CD4-positive, CD25-positive, alpha-beta regulatory T cell (primary cell): ENCODE results near the gene SPECC1. TPM values are rescaled to one million over a fixed set of nuclear protein-coding genes. Genes with fewer than 3 reads are reported as not detected.

Experiments used
- ATAC-seq, 2 donors: fragments of 150-1000 bp; cut with Tn5 transposase; one replicate each; pipeline ENCODE4 v1.10.0; 2021; ENCODE audit warnings: low read depth in 2 of 2, moderate number of reproducible peaks in 2 of 2, moderate library complexity in 1 of 2
- DNase-seq, 3 donors: peaks; one replicate each; pipeline versions ENCODE4 v3.0.0 to v3.0.0-alpha.2; 2012 to 2022; ENCODE audit warnings: mixed read lengths in 1 of 3
- H3K27ac ChIP-seq: one replicate; pipeline ENCODE4 v1.7.0; 2013; ENCODE audit warnings: mild to moderate bottlenecking, low read length; ENCODE audit not compliant: insufficient read depth, poor library complexity, severe bottlenecking
- H3K27me3 ChIP-seq: one replicate; pipeline ENCODE4 v1.7.0; 2013; ENCODE audit warnings: low read length; ENCODE audit not compliant: control insufficient read depth, insufficient read depth
- H3K36me3 ChIP-seq: one replicate; pipeline ENCODE4 v1.7.0; 2013; ENCODE audit warnings: mild to moderate bottlenecking, low read length, moderate library complexity; ENCODE audit not compliant: control insufficient read depth, insufficient read depth
- H3K4me1 ChIP-seq: 2 replicates; pipeline ENCODE4 v1.7.0; 2013; ENCODE audit warnings: mild to moderate bottlenecking, low read length; ENCODE audit not compliant: insufficient read depth, control insufficient read depth, poor library complexity, severe bottlenecking
- H3K4me3 ChIP-seq: one replicate; pipeline ENCODE4 v1.7.0; 2013; ENCODE audit warnings: low read depth, mild to moderate bottlenecking, low read length, moderate library complexity
- H3K9me3 ChIP-seq, 2 experiments: 1 replicate in 1 of 2; 2 replicates in 1 of 2; pipeline ENCODE4 v1.7.0; 2013; ENCODE audit warnings: low read length in 2 of 2, mild to moderate bottlenecking in 1 of 2, moderate library complexity in 1 of 2; ENCODE audit not compliant: control insufficient read depth in 2 of 2
- H3K27ac Mint-ChIP-seq, 3 donors: one replicate each; pipeline ENCODE4 v1.8.0; 2020 to 2022; ENCODE audit warnings: mild to moderate bottlenecking in 3 of 3, mixed read lengths in 3 of 3, moderate library complexity in 2 of 3
- H3K27me3 Mint-ChIP-seq: one replicate; pipeline ENCODE4 v1.8.0; 2022; ENCODE audit warnings: mild to moderate bottlenecking, mixed read lengths
- H3K36me3 Mint-ChIP-seq: one replicate; pipeline ENCODE4 v1.8.0; 2020; ENCODE audit warnings: mixed read lengths
- H3K4me1 Mint-ChIP-seq, 4 donors: one replicate each; pipeline ENCODE4 v1.8.0; 2020 to 2022; ENCODE audit warnings: mixed read lengths in 4 of 4, mild to moderate bottlenecking in 1 of 4
- H3K4me3 Mint-ChIP-seq, 4 donors: one replicate each; pipeline ENCODE4 v1.8.0; 2020 to 2022; ENCODE audit warnings: mild to moderate bottlenecking in 4 of 4, mixed read lengths in 4 of 4, moderate library complexity in 3 of 4
- H3K9me3 Mint-ChIP-seq, 7 donors: one replicate each; pipeline ENCODE4 v1.8.0; 2020 to 2022; ENCODE audit warnings: mixed read lengths in 7 of 7, mild to moderate bottlenecking in 3 of 7, moderate library complexity in 2 of 7
- polyA plus RNA-seq, 4 donors: library from polyadenylated mRNA; unstranded; fragments of 300-500 nt; fragmentation: Illumina TruSeq; gene quantifications; one replicate each; pipeline ENCODE4 v1.2.3, GENCODE V29; 2021
- total RNA-seq: library from RNA; stranded (reverse); gene quantifications from one replicate; pipeline ENCODE4 v1.2.3, GENCODE V29; 2022

Gene SPECC1
- total and polyA plus RNA-seq, 5 donors from 2014 or later, result 0.62 to 6.5 (median 1.2) TPM

DNA sequence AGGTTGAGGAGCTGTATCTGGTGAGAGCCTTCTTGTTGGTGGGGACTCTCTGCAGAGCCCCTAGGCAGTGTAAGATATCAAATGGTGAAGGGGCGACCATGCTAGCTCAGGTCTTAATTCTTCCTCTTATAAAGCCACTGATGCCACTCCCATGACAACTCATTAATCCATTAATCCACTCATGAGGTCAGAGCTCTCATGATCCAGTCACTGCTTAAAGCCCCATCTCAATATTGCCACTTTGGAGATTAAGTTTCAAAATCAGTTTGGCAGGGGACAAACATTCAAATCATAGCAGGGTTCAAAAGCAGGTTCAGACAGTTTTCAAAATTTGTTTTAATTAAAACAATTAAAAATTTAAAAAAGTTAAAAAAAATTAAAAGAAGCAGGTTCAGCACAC, 13.1 kb upstream of the SPECC1 start:
- no peak for DNase-seq
- Mint-ChIP-seq H3K4me3 (no peak overlapping the region), H3K4me1 (peaks cover 0 to 7% (median 4%) of the 10 kb centered on the region in 4 donors), H3K9me3 (no peaks in the 10 kb centered on the region), H3K27me3 (peaks cover 57% of the 10 kb centered on the region), H3K27ac (no peak overlapping the region), H3K36me3 (no peaks in the 10 kb centered on the region)
- no peak for ATAC-seq
- no peaks in the 10 kb centered on the region for H3K36me3 ChIP-seq
- no peaks in the 10 kb centered on the region for H3K9me3 ChIP-seq
- no peak overlapping the region for H3K4me3 ChIP-seq
- H3K27me3 ChIP-seq, result no peaks in the 10 kb centered on the region
- peaks cover 4% of the 10 kb centered on the region for H3K4me1 ChIP-seq
- H3K27ac ChIP-seq, result no peak overlapping the region

DNA sequence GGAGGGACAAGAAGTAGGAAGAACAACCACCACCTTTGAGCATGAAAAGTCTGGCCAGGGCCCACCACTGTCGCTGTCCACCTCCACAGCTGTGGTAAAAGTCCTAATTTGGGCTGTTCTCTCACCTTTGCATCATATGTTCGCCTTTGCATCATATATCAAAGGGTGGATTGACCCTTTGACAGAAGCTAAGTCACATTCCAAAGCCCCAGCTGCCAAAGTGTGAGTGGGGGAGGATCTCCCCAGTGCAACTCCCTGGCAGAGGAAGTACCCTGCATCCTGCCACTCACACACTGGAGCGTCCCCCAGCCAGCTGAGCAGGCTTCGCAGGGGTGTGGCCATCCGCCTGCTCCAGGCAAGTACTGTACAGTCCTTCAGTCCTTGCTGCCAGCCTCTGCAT, 12.7 kb upstream of the SPECC1 start:
- Histone ChIP-seq H3K27me3 (no peaks in the 10 kb centered on the region), H3K4me3 (no peak overlapping the region), H3K9me3 (no peaks in the 10 kb centered on the region), H3K27ac (no peak overlapping the region), H3K4me1 (peaks cover 4% of the 10 kb centered on the region), H3K36me3 (no peaks in the 10 kb centered on the region)
- Mint-ChIP-seq H3K9me3 (no peaks in the 10 kb centered on the region), H3K27ac (no peak overlapping the region), H3K4me3 (no peak overlapping the region), H3K4me1 (peaks cover 0 to 7% (median 4%) of the 10 kb centered on the region in 4 donors), H3K27me3 (peaks cover 53% of the 10 kb centered on the region), H3K36me3 (no peaks in the 10 kb centered on the region)
- ATAC-seq (no peak), DNase-seq (no peak)

DNA sequence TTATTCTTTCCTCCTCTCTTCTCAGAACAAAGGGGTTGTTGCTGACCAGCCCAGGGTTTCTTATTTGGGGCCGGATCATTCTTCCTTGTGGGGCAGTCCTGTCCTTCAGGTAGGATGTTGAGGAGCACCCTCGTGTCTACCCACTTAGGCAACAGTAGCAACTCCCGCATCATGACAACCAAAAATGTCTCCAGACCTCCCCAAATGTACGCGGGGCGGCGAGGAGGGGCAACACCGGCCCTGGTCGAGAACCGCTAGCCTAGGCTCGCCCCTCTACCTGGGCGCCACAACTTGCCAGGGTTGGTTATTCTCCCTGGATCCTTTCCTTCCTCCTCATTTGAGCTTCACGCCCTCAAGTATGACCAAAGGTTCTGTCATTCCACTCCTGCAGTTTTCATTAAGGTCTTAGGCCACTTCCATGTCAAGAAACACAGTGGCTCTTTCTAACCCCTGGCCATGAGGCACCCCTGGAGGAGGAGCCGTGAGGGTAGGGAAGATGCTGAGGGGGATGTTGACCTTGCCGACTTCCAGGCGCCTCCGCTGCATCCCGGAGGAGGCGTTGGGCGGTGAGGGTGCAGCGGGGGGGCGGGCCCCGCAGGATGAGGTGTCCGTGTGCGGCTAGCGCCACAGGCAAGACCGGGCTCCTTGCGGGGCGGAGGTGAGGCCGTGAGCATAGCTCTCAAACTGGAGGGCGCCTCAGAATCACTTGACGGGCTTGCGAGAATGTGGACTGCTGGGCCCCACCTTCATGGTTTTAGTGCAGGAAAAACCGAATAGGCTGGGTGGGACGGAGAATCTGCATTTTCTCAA, 712 bp upstream of the SPECC1 start:
- ATAC-seq, result peak; percentile 3 to 12
- H3K27ac ChIP-seq, result no peak overlapping the region
- Mint-ChIP-seq H3K27me3 (peaks cover 75% of the 10 kb centered on the region), H3K4me3 (peak overlapping the region; percentile 83 to 92 (median 89)), H3K36me3 (no peaks in the 10 kb centered on the region), H3K4me1 (peaks cover 5 to 18% (median 10%) of the 10 kb centered on the region in 4 donors), H3K9me3 (peaks cover 0 to 4% (median 0%) of the 10 kb centered on the region in 7 donors), H3K27ac (peak overlapping the region in 2 of 3 donors; percentile 18 to 49)
- peaks cover 38% of the 10 kb centered on the region for H3K27me3 ChIP-seq
- peak overlapping the region; percentile 66 for H3K4me3 ChIP-seq
- peak in 2 of 3 donors; percentile 6 to 34 for DNase-seq
- no peaks in the 10 kb centered on the region for H3K36me3 ChIP-seq
- no peaks in the 10 kb centered on the region for H3K9me3 ChIP-seq
- H3K4me1 ChIP-seq, result peaks cover 18% of the 10 kb centered on the region

DNA sequence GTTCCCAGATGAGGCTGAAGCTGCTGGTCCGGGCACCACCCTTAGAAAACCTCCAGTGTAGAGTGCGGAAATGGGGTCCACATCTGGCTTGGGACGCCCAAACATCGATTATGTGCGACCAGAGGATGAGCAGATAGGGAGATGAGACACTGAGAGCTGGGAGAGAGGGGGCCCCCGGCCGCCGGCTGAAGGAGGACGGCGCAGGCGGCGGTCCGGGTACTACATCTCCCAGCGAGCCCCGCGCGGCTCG, 182 bp upstream of the SPECC1 start:
- Histone ChIP-seq H3K4me3 (peak overlapping the region; percentile 66), H3K27me3 (peaks cover 38% of the 10 kb centered on the region)
- H3K27me3 Mint-ChIP-seq, result peaks cover 80% of the 10 kb centered on the region

DNA sequence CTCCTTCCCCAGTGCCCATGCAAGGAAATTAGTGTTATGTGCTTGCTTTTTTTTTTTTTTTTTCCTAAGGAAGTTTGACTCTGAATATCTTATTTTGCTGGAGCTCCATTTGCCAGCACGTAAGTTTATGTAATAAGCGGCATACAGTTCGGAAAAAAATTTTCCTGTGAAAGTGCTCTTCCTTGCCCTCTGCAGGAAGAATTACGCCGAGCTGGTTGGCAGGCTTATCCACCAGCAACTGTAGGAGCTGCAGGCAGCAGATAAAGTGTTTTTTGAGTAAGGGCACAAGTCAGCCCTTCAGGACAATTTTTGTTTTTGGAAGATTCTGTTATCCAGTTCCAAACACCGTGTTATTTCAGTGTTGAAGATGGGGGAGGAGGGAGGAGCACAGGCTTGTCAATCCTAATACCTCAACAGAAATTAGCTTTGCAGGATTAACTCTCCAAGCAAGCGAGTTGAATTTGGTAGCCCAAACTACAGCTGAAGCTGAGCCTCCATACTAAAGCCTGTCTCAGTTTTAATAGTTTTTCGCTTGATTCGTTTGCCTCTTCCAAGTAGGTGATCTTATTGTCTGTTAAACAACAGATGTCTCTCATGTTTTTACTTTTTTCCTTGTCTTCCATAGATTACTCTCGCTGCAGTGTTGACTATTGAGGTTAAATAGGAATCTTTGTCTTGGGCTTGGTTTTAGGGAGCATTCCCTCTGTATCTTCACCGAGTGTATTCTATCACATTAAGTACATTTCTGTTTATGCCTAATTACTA, 1.1 kb downstream of the SPECC1 start:
- Mint-ChIP-seq H3K36me3 (no peaks in the 10 kb centered on the region), H3K4me1 (peaks cover 5 to 18% (median 10%) of the 10 kb centered on the region in 4 donors), H3K9me3 (peaks cover 0 to 4% (median 0%) of the 10 kb centered on the region in 7 donors), H3K4me3 (peak overlapping the region; percentile 81 to 91 (median 84)), H3K27ac (no peak overlapping the region), H3K27me3 (peaks cover 81% of the 10 kb centered on the region)
- H3K4me3 ChIP-seq, result peak overlapping the region; percentile 41
- peaks cover 18% of the 10 kb centered on the region for H3K4me1 ChIP-seq
- peaks cover 42% of the 10 kb centered on the region for H3K27me3 ChIP-seq
- H3K27ac ChIP-seq, result no peak overlapping the region
- ATAC-seq (no peak), DNase-seq (no peak)
- no peaks in the 10 kb centered on the region for H3K36me3 ChIP-seq
- no peaks in the 10 kb centered on the region for H3K9me3 ChIP-seq

More for the DNA sequence above, 182 bp upstream of the SPECC1 start:
- DNase-seq, result no peak
- Histone ChIP-seq H3K27ac (no peak overlapping the region), H3K4me1 (peaks cover 18% of the 10 kb centered on the region), H3K9me3 (no peaks in the 10 kb centered on the region), H3K36me3 (no peaks in the 10 kb centered on the region)
- peak overlapping the region in 1 of 3 donors; percentile 49 for H3K27ac Mint-ChIP-seq
- no peak for ATAC-seq
- H3K9me3 Mint-ChIP-seq, result peaks cover 0 to 4% (median 0%) of the 10 kb centered on the region in 7 donors
- H3K4me1 Mint-ChIP-seq, result peaks cover 5 to 18% (median 10%) of the 10 kb centered on the region in 4 donors
- H3K4me3 Mint-ChIP-seq, result peak overlapping the region; percentile 61 to 92 (median 86)
- H3K36me3 Mint-ChIP-seq, result no peaks in the 10 kb centered on the region

DNA sequence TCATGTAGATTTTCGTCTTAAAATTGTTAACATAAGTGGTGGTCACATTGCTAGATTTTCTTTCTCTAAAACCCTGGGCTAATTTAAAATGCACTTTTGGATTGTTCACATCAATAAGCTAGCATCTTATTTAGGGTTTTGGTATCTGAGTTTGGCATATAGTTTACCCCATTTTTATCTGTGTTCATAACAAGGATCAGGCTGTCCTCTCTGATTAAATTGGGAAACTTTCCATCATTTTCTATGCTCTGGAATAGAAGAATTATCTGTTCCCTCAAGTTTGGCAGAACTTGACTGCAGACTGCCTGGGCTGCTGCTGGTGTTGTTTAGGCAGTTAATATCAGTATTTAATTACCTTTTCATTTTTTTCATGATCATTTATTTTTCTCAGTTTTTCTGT, 1.8 kb downstream of the SPECC1 start:
- DNase-seq (no peak), ATAC-seq (no peak)
- peaks cover 5 to 18% (median 10%) of the 10 kb centered on the region in 4 donors for H3K4me1 Mint-ChIP-seq
- peak overlapping the region; percentile 81 to 91 (median 84) for H3K4me3 Mint-ChIP-seq
- H3K9me3 Mint-ChIP-seq, result peaks cover 0 to 4% (median 0%) of the 10 kb centered on the region in 7 donors
- Histone ChIP-seq H3K36me3 (no peaks in the 10 kb centered on the region), H3K27ac (no peak overlapping the region), H3K4me3 (no peak overlapping the region), H3K4me1 (peaks cover 18% of the 10 kb centered on the region), H3K9me3 (no peaks in the 10 kb centered on the region), H3K27me3 (peaks cover 42% of the 10 kb centered on the region)
- no peaks in the 10 kb centered on the region for H3K36me3 Mint-ChIP-seq
- no peak overlapping the region for H3K27ac Mint-ChIP-seq
- H3K27me3 Mint-ChIP-seq, result peaks cover 77% of the 10 kb centered on the region

DNA sequence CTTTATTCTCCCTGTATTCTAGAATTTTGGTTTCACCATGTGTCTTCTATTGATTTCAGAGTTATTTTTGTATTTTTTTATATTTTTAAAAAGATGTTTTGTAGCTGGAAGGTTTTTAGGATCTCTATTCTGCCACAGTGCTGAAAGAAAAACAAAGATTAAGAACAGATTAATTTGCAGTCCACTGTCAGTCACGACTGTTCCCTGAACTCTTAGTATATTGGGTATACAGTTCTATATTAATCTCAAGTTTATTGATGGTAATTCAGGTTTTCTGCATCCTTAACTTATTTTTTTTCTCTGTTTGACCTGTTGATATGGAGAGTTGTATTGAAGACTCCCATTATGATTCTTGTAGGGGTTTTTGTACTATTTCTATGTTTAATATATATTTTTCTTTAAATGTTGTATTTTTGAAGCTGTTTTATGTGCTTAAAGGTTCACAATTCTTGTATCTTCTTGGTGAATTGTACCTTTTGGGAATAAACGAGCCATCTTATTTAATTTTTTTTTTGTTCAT, 2.9 kb downstream of the SPECC1 start:
- ATAC-seq (no peak), DNase-seq (no peak)
- H3K4me3 Mint-ChIP-seq, result no peak overlapping the region
- no peaks in the 10 kb centered on the region for H3K36me3 Mint-ChIP-seq
- no peak overlapping the region for H3K27ac ChIP-seq
- peaks cover 5 to 18% (median 10%) of the 10 kb centered on the region in 4 donors for H3K4me1 Mint-ChIP-seq
- H3K27me3 Mint-ChIP-seq, result peaks cover 69% of the 10 kb centered on the region
- H3K27me3 ChIP-seq, result peaks cover 37% of the 10 kb centered on the region
- H3K27ac Mint-ChIP-seq, result no peak overlapping the region
- H3K4me3 ChIP-seq, result no peak overlapping the region
- no peaks in the 10 kb centered on the region for H3K36me3 ChIP-seq
- H3K9me3 ChIP-seq, result no peaks in the 10 kb centered on the region
- peaks cover 0 to 4% (median 0%) of the 10 kb centered on the region in 7 donors for H3K9me3 Mint-ChIP-seq
- peaks cover 18% of the 10 kb centered on the region for H3K4me1 ChIP-seq
